A172 (cell line): ENCODE results near the gene ITGA3. TPM values are rescaled to one million over a fixed set of nuclear protein-coding genes. Genes with fewer than 3 reads are reported as not detected.

Source experiments
- DNase-seq: peaks from one replicate; pipeline ENCODE4 v3.0.0-alpha.2; 2015; ENCODE audit warnings: low spot score
- total RNA-seq: library from RNA; depleted of rRNA; stranded (reverse); fragments of >200 nt; shearing (Covaris generic); gene quantifications from 2 replicates; pipeline ENCODE4 v1.2.3, GENCODE V29; 2014; rRNA removed

ITGA3 gene
- 839 and 951 TPM in 2 replicates for total RNA-seq

DNA sequence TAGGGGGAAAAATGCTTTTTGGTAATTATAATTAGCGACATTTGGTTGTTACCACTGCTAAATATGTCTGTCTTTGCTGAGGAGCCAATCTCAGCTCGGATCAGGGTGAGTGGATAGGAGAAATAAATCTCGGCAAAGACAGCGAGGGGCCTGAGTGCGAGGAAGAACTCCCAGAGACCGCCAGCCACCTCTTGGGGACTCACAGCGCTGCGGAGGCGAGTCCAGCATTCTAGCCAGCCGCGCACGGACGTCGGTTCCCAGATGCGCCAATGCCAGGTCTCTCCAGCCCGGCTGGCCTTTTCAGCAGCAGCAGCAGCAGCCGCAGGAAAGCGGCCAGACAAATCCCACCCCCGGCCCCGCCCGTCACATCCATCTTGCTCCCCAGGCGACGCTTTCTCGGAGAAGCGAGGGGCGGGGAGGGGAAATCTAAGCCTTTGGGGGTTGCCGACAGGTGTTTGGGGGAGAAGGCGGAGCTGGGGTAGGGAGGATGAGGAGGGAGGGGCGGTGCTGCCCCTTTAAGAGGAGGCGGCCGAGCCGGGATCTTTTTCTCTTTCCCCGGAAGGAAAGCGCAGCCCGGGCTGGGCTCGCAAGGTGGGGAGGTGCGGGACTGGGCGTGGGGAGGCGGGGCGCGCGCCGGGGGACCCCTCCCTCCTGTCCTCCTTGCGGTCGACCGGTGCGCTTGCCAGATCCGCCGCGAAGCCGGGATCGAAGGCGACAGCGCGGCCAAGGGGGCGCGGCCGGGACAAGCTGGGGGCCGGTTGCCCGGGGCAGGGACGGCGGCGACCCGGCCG is at the start of gene ITGA3:
Gene ITGA3, plus strand, starts transcription at position 685 of the 791 bp plus-strand sequence. CDS start 330 bp downstream, outside the sequence.
- peak; percentile 97 for DNase-seq

DNA sequence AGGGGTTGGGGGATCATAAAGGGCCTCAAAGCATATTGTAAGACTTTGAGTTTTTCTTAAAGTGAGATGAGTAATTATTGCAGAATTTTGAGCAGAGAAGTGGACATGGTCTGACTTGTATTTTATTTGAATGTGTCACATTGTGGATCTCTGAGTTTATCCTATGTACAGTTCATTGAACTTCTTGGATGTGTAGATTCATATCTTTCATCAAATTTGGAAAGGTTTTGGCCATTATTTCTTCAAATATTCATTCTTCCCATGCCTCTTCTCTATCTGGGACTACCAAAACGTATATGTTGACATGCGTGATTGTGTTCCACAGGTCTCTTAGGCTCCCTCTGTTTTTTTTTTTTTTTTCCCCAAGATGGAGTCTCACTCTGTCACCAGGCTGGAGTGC is 46.6 kb upstream of the ITGA3 start:
- no peak for DNase-seq

DNA sequence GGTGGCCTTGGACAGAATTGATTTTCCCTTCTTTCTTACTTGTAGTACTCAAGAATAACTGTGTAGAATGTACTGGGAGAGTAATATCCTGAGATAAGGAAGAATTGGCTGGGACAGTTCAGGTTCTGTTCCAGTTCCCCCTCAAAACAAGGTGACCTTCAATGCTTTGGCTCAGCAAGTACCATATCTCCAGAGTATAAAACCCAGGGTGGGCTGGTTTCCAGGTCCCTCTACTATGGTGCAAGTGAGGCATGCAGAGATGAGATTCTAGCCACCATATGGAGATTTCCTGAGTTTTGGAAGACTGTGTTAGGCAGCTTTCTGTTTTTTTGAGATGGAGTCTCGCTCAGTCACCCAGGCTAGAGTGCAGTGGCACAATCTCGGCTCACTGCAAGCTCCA is 42.8 kb upstream of the ITGA3 start:
- DNase-seq, result no peak

DNA sequence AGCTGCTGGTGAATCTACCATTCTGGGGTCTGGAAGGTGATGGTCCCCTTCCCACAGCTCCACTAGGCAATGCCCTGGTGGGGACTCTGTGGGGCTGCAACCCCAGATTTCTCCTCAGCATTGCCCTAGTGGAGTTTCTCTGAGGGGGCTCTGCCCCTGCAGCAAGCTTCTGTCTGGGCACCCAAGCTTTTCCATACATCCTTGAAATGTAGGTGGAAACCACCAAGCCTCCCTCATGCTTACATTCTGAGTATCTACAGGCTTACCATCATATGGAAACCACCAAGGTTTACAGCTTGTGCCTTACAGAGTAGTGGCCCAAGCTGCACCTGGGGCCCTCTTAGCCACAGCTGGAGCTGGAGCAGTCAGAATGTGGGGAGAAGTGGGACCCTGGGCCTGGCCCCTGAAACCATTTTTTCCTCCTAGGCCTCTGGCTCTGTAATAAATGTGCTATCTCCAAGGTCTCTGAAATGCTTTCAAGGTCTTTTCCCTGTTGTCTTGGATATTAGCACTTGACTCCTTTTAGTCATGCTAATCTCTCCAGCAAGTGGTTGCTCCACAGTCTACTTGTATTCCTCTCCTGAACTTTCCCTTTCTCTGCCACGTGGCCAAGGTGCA is 41.3 kb upstream of the ITGA3 start:
- no peak for DNase-seq

DNA sequence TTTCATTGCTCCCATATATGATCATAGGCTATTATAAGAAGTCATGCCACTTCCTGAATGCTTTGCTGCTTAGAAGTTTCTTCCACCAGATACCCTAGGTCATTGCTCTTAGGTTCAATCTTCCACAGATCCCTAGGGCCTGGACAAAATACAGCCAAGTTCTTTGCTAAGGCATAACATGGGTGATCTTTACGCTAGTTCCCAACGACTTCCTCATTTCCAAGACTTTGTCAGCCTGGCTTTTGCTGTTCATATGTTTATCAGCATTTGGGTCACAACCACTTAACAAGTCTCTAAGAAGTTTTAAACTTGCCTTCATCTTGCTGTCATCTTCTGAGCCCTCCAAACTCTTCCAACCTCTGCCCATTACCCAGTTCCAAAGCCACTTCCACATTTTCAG is 40.8 kb upstream of the ITGA3 start:
- no peak for DNase-seq

GRCh38 chr17:50018909-50019308 is 37.0 kb upstream of the ITGA3 start:
- DNase-seq, result no peak

DNA sequence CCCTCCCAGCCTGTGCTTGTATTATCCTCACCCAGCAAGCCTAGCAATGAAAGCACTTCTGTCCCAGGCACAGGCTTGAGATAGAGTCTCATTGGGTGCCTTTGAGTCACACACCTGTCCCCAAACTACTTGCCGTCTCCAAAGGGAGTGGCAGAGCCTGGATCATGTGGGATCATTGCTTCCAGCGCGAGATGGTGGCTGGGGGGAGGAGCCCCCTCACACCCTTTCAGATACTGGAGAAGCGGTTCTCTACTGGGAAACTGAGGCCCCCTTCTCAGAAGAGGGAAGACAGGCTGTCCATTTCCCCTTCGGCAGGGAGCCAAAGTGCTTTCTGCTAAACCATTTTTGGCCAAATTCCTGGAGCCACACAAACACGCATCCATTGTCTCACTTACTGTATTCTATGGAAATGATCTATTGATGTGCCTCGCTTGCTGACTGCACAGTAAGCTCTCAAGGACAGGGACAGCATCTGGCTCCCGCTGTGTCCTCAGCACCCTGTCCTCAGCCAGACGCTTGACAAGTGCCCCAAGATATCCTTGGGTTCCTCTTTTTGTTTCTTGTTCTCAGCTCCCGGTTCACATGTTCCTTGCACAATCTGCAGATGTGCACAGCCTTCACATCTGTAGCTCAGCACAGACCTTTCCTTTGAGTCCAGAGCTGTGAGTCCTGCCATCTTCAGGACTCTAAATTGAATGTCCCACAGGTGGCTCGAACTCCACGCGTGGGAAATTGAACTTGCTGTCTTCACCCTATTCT is 34.9 kb upstream of the ITGA3 start:
- DNase-seq, result no peak

- no peak for DNase-seq
Observed at GRCh38 chr17:50021681-50022370, 34.1 kb upstream of the ITGA3 start.

DNA sequence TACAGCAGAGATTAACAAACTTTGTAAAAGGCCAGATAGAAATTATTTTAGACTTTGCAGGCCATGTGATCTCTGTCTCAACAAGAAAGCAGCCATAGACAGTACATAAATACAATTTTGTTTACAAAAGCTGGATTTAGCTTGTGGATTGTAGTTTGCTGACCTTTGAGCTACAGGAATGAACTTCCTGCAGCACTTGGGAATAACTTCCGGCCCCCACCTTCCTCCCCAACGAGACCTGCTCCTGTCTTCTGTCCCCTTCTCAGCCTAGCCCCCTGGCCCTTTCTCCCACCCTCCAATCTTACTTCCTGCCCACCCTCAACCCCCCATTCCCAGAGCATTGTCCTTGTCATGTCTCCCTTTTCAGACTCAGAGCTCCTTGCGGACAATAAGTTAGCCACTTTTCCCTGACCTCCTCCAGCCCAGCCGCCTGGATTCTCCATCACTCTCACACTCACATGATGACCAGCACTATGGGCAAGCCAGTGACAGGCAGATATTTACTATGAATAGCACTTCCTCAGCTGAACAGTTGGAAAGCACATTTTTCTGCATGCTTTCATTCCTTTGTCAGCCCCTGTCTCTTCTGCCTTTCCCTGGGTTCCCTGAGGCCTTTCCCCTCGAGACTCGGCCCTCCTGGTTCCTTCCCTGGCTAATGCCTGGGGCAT is 33.3 kb upstream of the ITGA3 start:
- no peak for DNase-seq

- no peak for DNase-seq
Observed at GRCh38 chr17:50023520-50023919, 32.4 kb upstream of the ITGA3 start.

DNA sequence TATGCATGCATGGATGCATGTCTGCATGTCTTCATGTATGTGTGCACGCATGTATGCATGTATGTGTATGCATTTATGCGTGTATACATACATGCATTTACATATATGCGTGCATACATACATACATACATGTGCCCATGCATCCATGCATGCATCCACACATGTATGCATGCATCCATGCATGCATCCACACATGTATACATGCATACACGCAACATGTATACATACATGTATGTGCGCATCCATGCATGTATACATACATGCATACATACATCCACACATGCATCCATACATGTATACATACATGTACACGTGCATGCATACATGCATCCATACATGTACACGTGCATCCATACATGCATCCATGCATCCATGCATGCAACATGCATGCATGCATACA is 31.1 kb upstream of the ITGA3 start:
- no peak for DNase-seq

GRCh38 chr17:50026046-50026675 is 29.7 kb upstream of the ITGA3 start:
- DNase-seq, result no peak

DNA sequence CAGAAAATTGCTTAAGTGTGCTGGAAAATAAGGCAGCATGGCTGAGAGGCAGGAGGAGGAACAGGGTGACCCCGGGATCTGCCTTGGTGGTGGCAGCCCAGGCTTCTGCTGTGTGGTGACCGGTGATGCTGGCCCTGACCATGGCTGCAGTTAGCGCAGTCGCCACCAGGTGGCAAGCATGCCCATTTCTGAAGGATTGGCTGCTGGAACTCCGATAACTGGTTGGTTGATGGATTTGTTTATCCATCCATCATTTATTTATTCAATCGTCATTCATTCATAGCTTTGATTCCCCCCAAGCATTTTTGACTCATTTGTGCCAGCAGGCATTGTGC is 29.1 kb upstream of the ITGA3 start:
- peak; percentile 91 for DNase-seq

- DNase-seq, result peak; percentile 99
Observed at GRCh38 chr17:50027172-50027880, 28.6 kb upstream of the ITGA3 start.

DNA sequence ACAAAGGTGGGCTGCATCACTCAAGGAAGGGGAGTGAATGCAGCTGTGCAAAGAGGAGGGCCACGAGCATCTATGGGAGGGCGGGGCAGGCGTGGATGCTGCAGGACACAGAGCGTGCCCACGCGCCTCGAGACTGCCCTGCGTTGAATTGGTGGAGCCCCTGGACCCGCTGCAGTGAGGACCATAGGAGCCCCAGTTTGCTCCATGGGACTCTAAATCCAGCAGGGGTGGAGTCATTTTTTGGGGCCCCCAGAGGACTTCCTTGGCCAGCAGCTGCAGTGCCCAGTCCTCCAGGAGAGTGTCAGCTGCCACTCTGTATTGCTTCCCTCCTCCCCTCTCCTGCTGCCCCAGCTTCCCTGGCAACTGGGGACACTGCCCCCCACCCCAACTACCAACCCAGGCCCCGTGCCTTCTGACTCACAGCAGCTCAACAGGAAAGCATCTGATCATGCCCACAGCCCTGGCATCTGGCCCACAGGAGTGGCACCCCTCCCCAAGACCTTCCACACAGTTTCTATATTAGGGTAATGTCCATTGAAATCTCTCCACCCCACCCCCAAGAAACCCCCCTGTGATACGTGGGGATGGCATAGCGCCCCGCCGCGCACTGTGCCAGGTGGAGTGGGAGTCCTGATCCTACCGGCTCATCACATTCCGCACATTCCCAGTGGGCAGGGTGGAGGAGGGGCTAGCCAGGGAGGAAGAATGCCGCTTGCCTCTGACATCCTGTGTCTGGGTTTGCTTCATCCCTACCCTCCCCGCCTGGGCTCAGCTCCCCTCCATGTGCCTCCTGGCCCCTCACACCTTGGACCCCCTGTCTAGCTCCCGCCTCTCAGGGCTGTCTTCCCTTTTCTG is 27.8 kb upstream of the ITGA3 start:
- peak; percentile 99 for DNase-seq

DNA sequence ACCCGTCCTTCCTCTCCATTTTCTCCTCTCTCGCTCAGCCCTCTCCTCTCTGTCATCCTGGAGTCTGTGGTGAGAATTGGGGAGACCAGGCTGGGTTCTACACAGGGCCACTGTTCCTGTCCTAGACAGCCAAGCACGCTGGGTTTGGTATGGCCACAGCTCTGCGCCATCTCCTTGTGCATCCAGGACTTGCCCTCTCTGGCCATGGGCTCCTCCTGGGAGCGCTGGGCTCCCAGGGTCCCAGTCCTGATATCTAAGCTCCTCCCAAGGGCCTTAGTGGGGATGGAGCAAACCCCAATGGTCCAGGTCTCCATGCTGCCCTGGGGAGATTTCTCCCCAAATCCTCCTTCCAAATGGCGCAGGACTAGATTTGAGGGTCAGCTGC is 27.2 kb upstream of the ITGA3 start:
- no peak for DNase-seq

DNA sequence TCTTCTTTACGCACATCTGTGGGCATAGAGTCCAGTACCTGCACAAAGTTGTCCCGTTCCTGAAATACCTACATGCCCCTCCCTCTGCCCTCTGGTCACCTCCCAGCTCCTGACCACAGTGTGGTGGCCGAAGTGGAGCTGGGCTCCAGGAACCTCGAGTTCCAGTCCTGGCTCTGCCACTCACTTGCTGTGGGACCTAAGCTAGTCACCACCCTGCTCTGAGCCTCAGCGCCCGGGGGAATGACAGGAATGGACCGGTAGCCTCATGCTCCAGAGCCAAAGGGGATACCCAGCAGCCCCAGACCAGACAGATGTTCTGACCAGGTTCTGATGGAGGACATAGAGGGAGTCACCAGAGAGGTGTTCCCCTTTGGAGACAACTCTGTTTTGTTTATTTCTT is 26.7 kb upstream of the ITGA3 start:
- DNase-seq, result no peak

- DNase-seq, result no peak
Observed at GRCh38 chr17:50033316-50033715, 22.6 kb upstream of the ITGA3 start.

DNA sequence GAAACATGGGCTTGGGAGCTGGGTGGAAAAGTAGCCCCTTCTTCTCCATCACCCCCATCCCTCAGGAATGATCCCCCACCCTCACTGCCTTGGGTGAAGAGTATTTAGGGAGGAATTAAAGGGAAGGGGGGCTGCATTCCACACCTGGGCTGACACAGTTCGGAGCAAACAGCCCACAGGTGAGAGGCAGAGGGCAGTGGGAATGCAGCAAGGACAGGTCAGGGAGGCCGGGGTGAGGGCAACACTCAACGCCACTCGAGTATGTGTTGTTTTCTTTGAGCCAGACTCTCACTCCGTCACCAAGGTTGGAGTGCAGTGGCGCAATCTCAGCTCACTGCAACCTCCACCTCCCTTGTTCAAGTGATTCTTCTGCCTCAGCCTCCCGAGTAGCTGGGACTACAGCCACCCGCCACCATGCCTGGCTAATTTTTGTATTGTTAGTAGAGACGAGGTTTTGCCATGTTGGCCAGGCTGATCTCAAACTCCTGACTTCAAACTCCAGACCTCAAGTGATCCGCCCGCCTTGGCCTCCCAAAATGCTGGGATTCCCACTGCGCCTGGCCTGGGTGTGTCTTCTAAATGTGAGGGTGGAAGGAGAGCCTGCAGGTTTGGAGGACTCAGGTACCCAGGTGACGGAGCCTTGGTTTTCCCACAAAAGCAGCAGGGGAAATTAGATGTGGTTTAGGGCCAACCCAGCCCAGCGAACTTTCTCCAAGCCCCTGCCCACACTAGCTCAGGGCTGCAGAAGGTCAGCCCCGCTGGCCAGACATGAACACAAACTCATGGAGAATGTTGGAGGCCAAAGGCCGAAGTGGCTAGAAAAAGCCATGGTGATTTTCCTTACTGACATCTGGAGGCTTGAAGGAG is 21.2 kb upstream of the ITGA3 start:
- no peak for DNase-seq
